Stimulated activated CD4-positive, alpha-beta T cell treated with anti-CD3 and anti-CD28 coated beads, TNF-alpha, amount 100 ng/mL, for 24 hours (primary cell): Measurements from ENCODE around the gene COA8.

ENCODE experiments used
- DNase-seq, 3 experiments: peaks; one replicate each; pipeline ENCODE4 v3.0.0-alpha.2; 2020; ENCODE audit warnings: low read depth in 3 of 3

Gene COA8

GRCh38 chr14:103548463-103549351 lies 14.1 kb upstream of the COA8 start:
- no peak for DNase-seq

GRCh38 chr14:103549361-103550311 lies 13.1 kb upstream of the COA8 start:
- no peak for DNase-seq

GRCh38 chr14:103550451-103551337 lies 12.1 kb upstream of the COA8 start:
- no peak for DNase-seq

GRCh38 chr14:103551338-103551762 lies 11.4 kb upstream of the COA8 start:
- DNase-seq: no peak

- DNase-seq: no peak
Observed at GRCh38 chr14:103552011-103552845, 10.5 kb upstream of the COA8 start.

- DNase-seq: no peak
Observed at GRCh38 chr14:103552846-103553210, 9.9 kb upstream of the COA8 start.

- DNase-seq: no peak
Observed at GRCh38 chr14:103555559-103556337, 7.0 kb upstream of the COA8 start.

- no peak for DNase-seq
Observed at GRCh38 chr14:103556946-103557758, 5.6 kb upstream of the COA8 start.

- DNase-seq: no peak
Observed at GRCh38 chr14:103558071-103558882, 4.5 kb upstream of the COA8 start.

- DNase-seq: no peak
Observed at GRCh38 chr14:103559766-103560165, 3.0 kb upstream of the COA8 start.

GRCh38 chr14:103560691-103561090 lies 2.1 kb upstream of the COA8 start:
- DNase-seq: no peak

GRCh38 chr14:103561381-103562178 lies 1.2 kb upstream of the COA8 start:
- peak in 1 of 3 experiments; percentile 47 for DNase-seq

GRCh38 chr14:103562179-103562428 lies 656 bp upstream of the COA8 start:
- DNase-seq: no peak

GRCh38 chr14:103563226-103563620 lies 463 bp downstream of the COA8 start:
- no peak for DNase-seq

GRCh38 chr14:103563844-103564505 lies 1.2 kb downstream of the COA8 start:
- no peak for DNase-seq

- no peak for DNase-seq
Observed at GRCh38 chr14:103568952-103569351, 6.2 kb downstream of the COA8 start.

GRCh38 chr14:103569408-103569807 lies 6.6 kb downstream of the COA8 start:
- no peak for DNase-seq
